SU-DHL-6 (cell line): Measurements from ENCODE around the gene DNAH17.

ENCODE experiments used
- H2AFZ ChIP-seq: fragments of 200-600 bp; sonication (generic); 2 replicates; pipeline ENCODE4 v1.6.1; 2014; ENCODE audit warnings: low read depth, mild to moderate bottlenecking, moderate library complexity, mixed read lengths, antibody characterized with exemption, low read length; ENCODE audit not compliant: severe bottlenecking
- H3F3A ChIP-seq: fragments of 200-600 bp; shearing (Covaris generic); 2 replicates; pipeline ENCODE4 v1.6.0; 2016; ENCODE audit warnings: antibody characterized with exemption, mild to moderate bottlenecking; ENCODE audit not compliant: insufficient read depth
- H3K27ac ChIP-seq: fragments of 200-600 bp; sonication (generic); 2 replicates; pipeline ENCODE4 v1.5.1; 2016; ENCODE audit warnings: low read depth, mild to moderate bottlenecking, low read length, moderate library complexity, mixed read lengths
- H3K27me3 ChIP-seq: fragments of 200-600 bp; sonication (generic), shearing (Covaris generic); 2 replicates; pipeline ENCODE4 v1.6.0; 2014; ENCODE audit warnings: mild to moderate bottlenecking, low read length
- H3K36me3 ChIP-seq: fragments of 200-600 bp; sonication (generic); 2 replicates; pipeline ENCODE4 v1.6.1; 2014; ENCODE audit warnings: mild to moderate bottlenecking, low read length, mixed read lengths
- H3K4me2 ChIP-seq: fragments of 300-600, 200-600 bp; shearing (Covaris generic), sonication (generic); 2 replicates; pipeline ENCODE4 v1.6.0; 2014; ENCODE audit warnings: low read length, low read depth, mild to moderate bottlenecking; ENCODE audit not compliant: poor library complexity, severe bottlenecking
- H3K4me3 ChIP-seq: fragments of 200-600 bp; sonication (generic); 2 replicates; pipeline ENCODE4 v1.5.1; 2014; ENCODE audit warnings: antibody characterized with exemption, low read length, mild to moderate bottlenecking, mixed read lengths; ENCODE audit not compliant: insufficient read depth, poor library complexity, severe bottlenecking
- H3K79me2 ChIP-seq: fragments of 200-600 bp; sonication (generic); 2 replicates; pipeline ENCODE4 v1.6.1; 2014; ENCODE audit warnings: mild to moderate bottlenecking, low read length, moderate library complexity; ENCODE audit not compliant: insufficient read depth
- H3K9ac ChIP-seq: fragments of 200-600 bp; sonication (generic); 2 replicates; pipeline ENCODE4 v1.7.0; 2014; ENCODE audit warnings: mild to moderate bottlenecking, low read length
- H3K9me2 ChIP-seq: fragments of 200-600 bp; sonication (generic); replicated peaks from 2 replicates; pipeline ENCODE4 v1.6.1; 2014; ENCODE audit warnings: low read length; ENCODE audit not compliant: insufficient read depth
- H3K9me3 ChIP-seq: fragments of 200-600 bp; sonication (generic); 2 replicates; pipeline ENCODE4 v1.6.1; 2014; ENCODE audit warnings: low read length, mixed read lengths; ENCODE audit not compliant: insufficient read depth
- H4K20me1 ChIP-seq: fragments of 200-600 bp; sonication (generic); 2 replicates; pipeline ENCODE4 v1.6.1; 2014; ENCODE audit warnings: low read depth, mild to moderate bottlenecking, antibody characterized with exemption, low read length, moderate library complexity, mixed read lengths
- EZH2phosphoT487 ChIP-seq: fragments of 200-600 bp; sonication (generic), shearing (Covaris generic); conservative IDR thresholded peaks from 2 replicates; pipeline ENCODE4 v1.6.1; 2018; ENCODE audit warnings: mild to moderate bottlenecking, antibody characterized with exemption, low read length, moderate library complexity, mixed read lengths
- TF ChIP-seq, protein P1 (sequence below): fragments of 200-600 bp; sonication (generic); IDR thresholded peaks from one replicate; pipeline ENCODE4 v1.5.1; 2017; ENCODE audit warnings: antibody characterized with exemption, mild to moderate bottlenecking, low read length, moderate library complexity; ENCODE audit not compliant: insufficient read depth, poor library complexity, severe bottlenecking

Gene DNAH17

DNA sequence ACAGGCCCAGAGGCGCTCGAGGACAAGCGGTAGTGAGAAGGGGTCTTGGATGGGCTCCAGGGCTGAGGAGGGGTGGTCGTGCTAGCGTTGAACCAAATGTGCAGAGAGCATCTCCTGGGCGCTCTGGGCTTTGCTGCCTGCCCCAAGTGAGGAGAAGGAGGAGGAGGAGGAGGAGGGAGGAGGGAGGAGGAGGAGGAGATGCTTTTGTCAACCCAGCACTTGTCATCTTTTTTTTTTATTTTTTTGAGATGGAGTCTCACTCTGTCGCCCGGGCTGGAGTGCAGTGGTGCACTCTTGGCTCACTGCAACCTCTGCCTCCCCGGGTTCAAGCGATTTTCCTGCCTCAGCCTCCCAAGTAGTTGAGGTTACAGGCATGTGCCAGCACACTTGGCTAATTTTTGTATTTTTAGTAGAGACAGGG, 138.9 kb downstream of the DNAH17 start:
- Histone ChIP-seq H3K79me2 (no peaks in the 10 kb centered on the region), H3K9ac (no peak overlapping the region), H3F3A (no peaks in the 10 kb centered on the region), H3K9me3 (no peaks in the 10 kb centered on the region), H4K20me1 (no peaks in the 10 kb centered on the region), H3K4me3 (no peak overlapping the region), H3K36me3 (no peaks in the 10 kb centered on the region), H2AFZ (no peak overlapping the region), H3K4me2 (no peak overlapping the region), H3K27me3 (no peaks in the 10 kb centered on the region), H3K27ac (no peak overlapping the region), H3K9me2 (no peaks in the 10 kb centered on the region)
- TF ChIP-seq, protein P1, sequence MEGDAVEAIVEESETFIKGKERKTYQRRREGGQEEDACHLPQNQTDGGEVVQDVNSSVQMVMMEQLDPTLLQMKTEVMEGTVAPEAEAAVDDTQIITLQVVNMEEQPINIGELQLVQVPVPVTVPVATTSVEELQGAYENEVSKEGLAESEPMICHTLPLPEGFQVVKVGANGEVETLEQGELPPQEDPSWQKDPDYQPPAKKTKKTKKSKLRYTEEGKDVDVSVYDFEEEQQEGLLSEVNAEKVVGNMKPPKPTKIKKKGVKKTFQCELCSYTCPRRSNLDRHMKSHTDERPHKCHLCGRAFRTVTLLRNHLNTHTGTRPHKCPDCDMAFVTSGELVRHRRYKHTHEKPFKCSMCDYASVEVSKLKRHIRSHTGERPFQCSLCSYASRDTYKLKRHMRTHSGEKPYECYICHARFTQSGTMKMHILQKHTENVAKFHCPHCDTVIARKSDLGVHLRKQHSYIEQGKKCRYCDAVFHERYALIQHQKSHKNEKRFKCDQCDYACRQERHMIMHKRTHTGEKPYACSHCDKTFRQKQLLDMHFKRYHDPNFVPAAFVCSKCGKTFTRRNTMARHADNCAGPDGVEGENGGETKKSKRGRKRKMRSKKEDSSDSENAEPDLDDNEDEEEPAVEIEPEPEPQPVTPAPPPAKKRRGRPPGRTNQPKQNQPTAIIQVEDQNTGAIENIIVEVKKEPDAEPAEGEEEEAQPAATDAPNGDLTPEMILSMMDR, result no peak
- TF ChIP-seq EZH2phosphoT487, result no peak

DNA sequence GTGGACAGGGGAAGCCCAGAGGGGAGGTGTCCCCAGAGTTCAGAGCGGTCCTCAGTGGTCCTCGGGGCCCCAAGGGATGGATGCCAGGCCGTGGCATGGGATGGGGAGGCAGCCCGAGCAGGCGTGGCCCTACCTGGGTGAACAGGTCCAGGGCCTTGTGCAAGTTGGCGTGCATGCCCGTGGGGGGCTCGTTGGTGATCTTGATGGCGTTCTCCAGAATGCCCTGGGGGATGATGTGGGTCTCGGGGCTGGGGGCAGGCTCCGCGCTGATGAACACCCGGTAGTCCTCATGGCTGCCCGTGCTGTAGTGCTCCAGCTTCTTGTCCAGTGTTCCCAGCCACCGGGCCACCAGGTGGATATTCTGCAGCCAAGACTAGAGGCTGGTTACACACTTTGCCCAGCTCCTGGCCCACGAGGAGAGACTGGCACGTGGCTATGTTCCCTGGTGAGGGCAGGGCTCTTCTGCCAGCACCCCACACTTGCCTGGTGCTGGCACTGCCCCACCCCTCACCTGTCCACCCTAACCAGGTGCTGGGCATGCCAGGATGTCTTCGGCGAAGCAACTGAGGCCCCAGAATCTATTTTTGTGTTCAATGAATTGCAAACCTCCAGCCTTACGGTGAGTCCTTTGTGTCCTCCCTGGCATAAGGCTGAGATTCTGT, 139.6 kb downstream of the DNAH17 start:
- no peaks in the 10 kb centered on the region for H3K9me3 ChIP-seq
- H4K20me1 ChIP-seq, result no peaks in the 10 kb centered on the region
- no peaks in the 10 kb centered on the region for H3K27me3 ChIP-seq
- H2AFZ ChIP-seq, result no peak overlapping the region
- H3K36me3 ChIP-seq, result no peaks in the 10 kb centered on the region
- H3K4me2 ChIP-seq, result no peak overlapping the region
- H3K27ac ChIP-seq, result no peak overlapping the region
- H3F3A ChIP-seq, result no peaks in the 10 kb centered on the region
- H3K9me2 ChIP-seq, result no peaks in the 10 kb centered on the region
- no peak overlapping the region for H3K9ac ChIP-seq
- H3K4me3 ChIP-seq, result no peak overlapping the region
- H3K79me2 ChIP-seq, result no peaks in the 10 kb centered on the region
- TF ChIP-seq EZH2phosphoT487, result no peak
- TF ChIP-seq, protein P1, result no peak

DNA sequence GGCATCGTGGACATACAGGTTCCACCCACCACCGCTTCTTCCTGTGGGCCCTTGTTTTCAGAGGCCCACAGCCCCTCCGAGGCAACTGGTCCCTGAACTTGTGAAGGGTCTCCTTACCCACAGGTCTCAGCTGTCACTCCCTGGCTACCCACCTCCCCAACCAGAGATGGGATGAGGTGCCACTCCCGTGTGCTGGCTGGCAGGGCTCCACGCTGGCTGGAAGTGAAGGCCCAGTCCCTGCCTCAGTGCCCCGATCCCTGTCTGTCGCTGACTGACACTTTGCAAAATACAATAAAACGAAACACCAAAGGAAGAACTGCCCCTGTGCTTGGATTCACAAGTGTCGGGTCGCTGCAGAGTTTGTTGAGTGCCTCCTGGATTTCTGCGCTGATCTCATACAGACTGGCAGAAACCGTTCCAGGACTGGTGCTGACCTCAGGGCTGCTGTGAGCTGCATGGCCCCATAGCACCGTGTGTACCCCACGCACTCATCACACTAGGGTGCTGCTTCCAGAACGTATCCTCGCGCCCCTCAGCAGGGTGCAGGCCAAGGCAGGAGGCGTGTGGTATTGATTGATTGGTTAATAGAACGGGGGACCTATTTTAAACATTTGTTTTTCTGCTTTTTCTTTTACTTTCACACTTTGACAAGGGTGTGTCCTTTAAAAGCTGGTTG, 141.7 kb downstream of the DNAH17 start:
- Histone ChIP-seq H2AFZ (no peak overlapping the region), H4K20me1 (no peaks in the 10 kb centered on the region), H3F3A (no peaks in the 10 kb centered on the region), H3K27ac (no peak overlapping the region), H3K4me2 (no peak overlapping the region), H3K36me3 (no peaks in the 10 kb centered on the region), H3K9me2 (no peaks in the 10 kb centered on the region), H3K9ac (no peak overlapping the region), H3K27me3 (no peaks in the 10 kb centered on the region), H3K79me2 (no peaks in the 10 kb centered on the region), H3K4me3 (no peak overlapping the region), H3K9me3 (no peaks in the 10 kb centered on the region)
- TF ChIP-seq, protein P1, result no peak
- TF ChIP-seq EZH2phosphoT487, result no peak
